Measurements from ENCODE around the gene ZBTB11.
"Not testable (repeated sequence)": the region's sequence is repeated elsewhere in the genome, so short reads cannot be mapped to it uniquely, and the experiment has no call there.

Gene ZBTB11

GRCh38 chr3:101689286-101689685 lies 12.4 kb upstream of the ZBTB11 start:
- DNase-seq = no peak

- peak; percentile 25 for DNase-seq
These were observed 10.4 kb upstream of the ZBTB11 start for GRCh38 chr3:101687142-101687931.

DNA sequence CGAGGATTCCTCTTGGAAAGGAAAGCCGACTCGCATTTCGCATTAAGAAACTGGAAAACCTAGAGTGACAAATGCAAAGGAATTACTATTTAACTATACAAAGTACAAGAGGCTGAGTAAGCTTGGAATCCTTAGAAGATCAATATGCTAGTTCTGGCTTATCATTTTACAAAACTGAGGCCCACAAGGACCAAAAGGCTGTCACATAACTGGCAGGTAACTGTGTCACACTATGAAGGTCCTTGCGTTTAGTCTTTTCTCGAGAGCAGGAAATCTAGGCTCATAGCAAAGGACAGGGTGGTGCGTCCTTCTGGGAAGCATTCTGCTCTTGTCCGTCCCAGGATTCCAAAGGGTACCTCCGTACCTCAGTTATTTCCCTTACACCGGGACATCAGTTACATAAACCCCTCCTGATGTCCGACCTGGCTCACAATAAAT lies 9.0 kb upstream of the ZBTB11 start:
- no peak for DNase-seq

DNA sequence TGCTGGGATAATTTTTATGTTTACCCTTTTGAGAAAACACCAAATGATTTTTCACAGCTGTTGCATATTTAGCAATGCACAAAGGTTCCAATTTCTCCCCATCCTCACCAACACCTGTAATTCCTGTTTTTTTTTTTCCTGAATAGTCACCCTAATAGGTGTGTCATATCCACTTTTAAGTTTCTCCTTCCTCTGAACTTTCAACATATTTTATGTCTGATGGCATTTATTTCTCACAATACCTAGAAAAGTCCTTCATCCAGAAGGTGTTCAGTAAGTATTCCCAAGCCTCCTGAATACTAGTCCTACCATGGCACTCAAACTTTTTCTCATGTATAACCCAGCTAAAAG lies 8.1 kb upstream of the ZBTB11 start:
- peak; percentile 11 for DNase-seq

DNA sequence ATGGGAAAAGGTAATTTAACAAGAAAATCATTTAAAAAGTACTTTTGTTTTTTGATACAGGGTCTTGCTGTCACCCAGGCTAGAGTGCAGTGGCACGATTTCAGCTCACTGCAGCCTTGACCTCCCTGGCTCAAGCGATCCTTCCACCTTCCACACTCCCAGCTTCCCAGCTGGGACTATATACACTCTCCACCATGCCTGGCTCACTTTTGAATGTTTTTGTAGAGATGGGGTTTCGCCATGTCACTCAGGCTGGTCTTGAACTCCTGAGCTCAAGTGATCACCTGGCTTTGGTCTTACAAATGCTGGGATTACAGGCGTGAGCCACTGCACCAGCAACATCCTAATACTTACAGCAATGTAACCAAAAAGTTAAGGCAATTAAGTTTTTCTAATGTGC lies 3.5 kb upstream of the ZBTB11 start:
- DNase-seq = no peak

DNA sequence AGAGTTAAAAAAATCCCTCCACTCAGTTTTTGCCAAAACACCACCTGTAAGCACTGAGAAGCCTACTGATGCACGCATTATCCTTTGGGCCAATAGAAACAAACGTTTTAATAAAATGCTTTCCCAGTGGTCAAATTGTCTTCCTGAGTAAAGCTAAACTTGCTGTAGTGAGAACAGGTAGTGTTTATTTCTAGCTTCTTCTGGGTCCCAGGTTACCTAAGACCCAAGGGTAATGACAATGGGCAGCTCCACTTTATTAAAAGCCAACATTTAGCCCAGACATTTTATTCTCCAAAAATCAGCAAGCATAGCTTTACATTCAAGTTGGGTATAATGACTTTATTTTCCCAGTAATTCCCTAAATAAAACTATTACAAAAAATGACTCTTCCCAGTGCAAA lies 1.9 kb upstream of the ZBTB11 start:
- not testable (repeated sequence) for DNase-seq

GRCh38 chr3:101677436-101678286 lies 729 bp upstream of the ZBTB11 start:
- DNase-seq = peak; percentile 12

GRCh38 chr3:101676216-101676764 lies 642 bp downstream of the ZBTB11 start:
- peak; percentile 97 for DNase-seq

DNA sequence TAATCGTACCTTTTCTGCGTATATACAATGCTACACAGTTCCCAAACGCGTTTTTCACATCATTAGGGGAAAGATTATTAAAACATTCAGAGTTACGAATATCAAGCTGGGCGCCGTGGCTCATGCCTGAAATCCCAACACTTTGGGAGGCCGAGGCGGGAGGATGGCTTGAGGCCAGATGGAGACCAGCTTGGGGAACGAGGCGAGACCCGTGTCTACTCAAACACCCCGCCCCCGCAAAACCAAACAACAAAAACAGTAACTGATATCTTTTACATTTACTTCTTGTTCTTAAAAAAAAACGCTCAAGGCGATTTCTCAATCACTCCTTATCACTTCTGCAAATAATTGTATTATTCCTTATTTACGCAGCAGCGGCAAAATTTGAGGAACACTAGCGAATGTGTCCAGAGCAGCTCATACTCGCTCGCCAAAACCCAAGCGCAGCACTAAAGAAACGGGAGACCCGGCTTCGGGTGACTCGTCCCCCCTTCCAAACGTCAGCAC lies 1.2 kb downstream of the ZBTB11 start:
- DNase-seq = no peak

DNA sequence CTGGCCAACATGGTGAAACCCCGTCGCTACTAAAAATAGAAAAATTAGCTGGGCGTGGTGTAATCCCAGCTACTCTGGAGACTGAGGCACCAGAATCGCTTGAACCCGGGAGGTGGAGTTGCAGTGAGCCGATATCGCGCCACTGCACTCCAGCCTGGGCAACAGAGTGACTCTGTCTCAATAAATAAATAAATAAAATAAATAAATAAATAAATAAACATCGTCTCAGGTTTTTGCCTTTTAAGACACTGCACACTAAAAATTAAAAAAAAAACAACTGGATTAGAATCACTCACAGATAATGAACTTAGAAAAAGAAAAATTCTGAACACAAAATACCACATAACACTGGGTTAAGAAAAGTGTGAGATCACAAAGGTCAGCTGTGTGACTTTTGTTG lies 2.4 kb downstream of the ZBTB11 start:
- DNase-seq = no peak

GRCh38 chr3:101673953-101674352 lies 3.0 kb downstream of the ZBTB11 start:
- no peak for DNase-seq

DNA sequence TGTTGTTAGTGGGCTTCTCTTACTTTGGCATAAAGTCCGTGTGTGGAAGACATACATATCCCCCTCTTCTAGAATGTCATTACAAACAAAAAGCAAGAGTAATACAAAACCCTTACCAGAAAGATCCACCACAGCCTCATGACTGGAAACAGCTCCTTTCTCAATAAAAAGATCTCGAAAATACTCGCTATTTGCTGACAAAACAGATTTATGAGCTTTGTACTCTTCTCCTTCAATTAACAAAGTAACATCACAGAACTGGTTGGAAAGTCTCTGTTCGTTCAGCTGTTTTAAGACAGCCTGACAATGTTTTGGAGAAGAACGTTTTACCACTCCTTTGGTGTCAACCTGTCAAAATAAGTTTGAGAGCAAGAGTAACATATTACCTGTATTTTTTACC lies 5.9 kb downstream of the ZBTB11 start:
- DNase-seq = no peak

GRCh38 chr3:101667844-101668243 lies 9.1 kb downstream of the ZBTB11 start:
- DNase-seq = no peak

GRCh38 chr3:101667331-101667730 lies 9.6 kb downstream of the ZBTB11 start:
- no peak for DNase-seq

GRCh38 chr3:101665851-101666250 lies 11.1 kb downstream of the ZBTB11 start:
- no peak for DNase-seq

DNA sequence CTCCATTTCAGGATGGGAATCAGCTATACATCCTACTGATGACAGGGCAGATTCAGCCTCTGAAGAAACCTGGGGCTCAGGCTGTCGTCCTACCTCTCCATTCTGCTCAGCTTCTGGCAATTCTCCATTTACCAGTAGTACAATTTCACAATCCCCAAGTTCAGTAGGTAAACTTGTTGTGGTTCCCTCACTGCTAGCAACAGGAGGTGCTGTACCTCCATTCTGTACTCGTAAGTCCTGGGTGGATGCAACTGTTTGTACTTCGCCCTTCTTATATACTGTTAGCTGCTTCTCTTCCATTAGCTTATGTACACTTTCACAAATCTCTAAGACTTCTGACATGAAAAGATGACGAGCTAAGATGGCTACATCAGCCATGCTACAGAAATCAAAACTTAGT lies 11.6 kb downstream of the ZBTB11 start:
- no peak for DNase-seq

DNA sequence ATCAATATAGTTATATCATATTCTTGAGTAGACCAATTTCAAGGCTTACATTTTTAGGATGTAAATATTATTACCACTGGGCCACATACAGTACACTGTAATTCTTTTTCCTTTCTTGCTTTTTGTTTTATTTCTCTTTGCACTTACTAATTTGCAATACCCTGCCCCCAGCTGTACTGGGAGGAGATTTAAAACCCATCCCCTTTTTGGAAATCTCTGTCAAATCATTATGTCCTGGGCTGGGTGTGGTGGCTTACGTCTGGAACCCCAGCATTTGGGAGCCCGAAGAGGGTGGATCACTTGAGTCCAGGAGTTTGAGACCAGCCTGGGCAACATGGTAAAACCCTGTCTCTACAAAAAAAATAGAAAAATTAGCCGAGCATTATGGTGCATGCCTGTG lies 16.2 kb downstream of the ZBTB11 start:
- no peak for DNase-seq

GRCh38 chr3:101656651-101657050 lies 20.3 kb downstream of the ZBTB11 start:
- DNase-seq = no peak

GRCh38 chr3:101646726-101647125 lies 30.2 kb downstream of the ZBTB11 start:
- no peak for DNase-seq

DNA sequence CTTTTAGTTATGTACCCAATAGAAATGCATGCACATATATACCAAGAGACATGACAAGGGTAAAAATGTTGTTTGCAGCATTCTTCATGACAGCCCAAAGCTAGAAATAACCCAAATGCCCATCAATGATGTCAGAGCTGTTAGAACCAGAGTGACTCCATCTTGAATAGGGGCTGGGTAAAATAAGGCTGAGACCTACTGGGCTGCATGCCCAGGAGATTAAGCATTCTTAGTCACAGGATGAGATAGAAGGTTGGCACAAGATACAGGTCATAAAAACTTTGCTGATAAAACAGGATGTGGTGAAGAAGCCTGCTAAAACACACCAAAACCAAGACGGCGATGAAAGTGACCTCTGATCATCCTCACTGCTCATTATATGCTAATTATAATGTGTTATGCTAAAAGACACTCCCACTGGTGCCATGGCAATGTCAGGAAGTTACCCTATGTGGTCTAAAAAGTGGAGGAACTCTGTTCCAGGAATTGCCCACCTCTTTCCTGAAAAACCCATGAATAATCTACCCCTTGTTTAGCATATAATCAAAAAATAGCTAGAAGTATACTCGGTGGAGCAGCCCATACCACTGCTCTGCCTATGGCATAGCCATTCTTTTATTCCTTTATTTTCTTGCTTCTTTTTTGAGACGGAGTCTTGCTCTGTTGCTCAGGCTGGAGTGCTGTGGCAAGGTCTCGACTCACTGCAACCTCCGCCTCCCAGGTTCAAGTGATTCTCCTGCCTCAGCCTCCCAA lies 32.9 kb downstream of the ZBTB11 start:
- DNase-seq = no peak

DNA sequence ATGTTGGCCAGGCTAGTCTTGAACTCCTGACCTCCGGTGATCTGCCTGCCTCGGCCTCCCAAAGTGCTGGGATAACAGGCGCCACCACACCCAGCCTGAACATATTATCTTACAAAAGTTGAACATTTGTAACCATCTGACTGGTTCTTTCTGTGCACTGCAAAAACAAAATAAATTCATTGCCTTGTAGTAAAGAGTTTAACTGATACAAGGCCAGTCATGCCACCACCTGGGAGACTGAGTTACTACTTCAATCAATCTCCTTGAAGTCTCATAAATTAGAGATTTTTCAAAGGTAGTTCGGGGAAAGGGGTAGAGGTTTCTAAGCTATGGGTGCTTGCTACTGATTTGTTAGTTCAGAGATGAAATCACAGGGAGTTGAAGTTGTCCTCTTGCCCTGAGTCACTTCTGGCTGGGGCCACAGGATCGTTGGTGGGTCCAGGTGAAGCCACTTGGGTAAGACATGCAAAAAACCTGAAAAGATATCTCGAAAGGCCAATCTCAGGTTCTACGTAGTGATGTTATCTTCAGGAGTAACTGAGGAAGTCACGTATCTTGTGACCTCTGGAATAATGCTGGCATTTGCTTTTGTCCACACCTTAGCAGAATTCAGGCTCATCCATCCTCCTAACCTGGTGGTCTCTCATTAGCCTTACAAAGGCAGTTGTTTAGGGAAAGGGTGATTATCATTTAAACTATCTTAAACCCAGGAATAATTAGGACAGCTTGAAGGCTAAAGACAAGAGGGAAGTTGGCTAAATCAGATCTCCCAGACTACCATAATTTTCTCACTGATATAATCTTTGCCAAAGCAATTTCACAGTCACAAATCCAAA lies 33.7 kb downstream of the ZBTB11 start:
- DNase-seq = no peak

- DNase-seq = no peak
These were observed 34.5 kb downstream of the ZBTB11 start for GRCh38 chr3:101642441-101642840.

Measured in eye (tissue), 1 donor.